GM21737 (cell line): ENCODE data around the gene TSPAN15.

Experiments used
- ATAC-seq: cut with Tn5 transposase; IDR thresholded peaks from one replicate; pipeline ENCODE4 v1.9.1; 2021; ENCODE audit warnings: mild to moderate bottlenecking, moderate library complexity; ENCODE audit not compliant: unreplicated experiment

TSPAN15 gene

DNA sequence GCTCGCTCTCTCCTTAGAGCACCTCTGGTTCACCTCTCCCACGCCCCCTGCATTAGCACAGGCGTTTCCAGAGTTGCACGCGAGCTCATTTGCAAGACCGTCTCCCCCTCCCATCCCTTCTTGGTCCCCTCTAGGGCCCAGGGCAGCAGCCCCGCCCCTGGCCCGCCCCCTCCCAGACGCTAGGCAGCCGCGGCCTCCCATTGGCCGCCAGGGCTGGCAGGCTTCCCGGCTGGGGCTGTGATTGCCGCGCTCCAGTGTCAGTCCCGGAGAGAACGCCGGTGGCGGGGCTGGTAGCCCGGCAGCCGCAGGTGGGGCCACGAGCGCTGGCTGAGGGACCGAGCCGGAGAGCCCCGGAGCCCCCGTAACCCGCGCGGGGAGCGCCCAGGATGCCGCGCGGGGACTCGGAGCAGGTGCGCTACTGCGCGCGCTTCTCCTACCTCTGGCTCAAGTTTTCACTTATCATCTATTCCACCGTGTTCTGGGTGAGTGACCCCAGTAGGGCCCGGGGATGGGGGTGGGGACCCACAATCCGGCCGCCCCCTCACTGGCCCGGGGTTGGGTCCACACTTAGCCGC, at the start of gene TSPAN15:
Gene TSPAN15 (plus strand): TSS at position 257 of the 575 bp plus-strand sequence. CDS start 130 bp downstream, at position 387.
- peak; percentile 85 for ATAC-seq

DNA sequence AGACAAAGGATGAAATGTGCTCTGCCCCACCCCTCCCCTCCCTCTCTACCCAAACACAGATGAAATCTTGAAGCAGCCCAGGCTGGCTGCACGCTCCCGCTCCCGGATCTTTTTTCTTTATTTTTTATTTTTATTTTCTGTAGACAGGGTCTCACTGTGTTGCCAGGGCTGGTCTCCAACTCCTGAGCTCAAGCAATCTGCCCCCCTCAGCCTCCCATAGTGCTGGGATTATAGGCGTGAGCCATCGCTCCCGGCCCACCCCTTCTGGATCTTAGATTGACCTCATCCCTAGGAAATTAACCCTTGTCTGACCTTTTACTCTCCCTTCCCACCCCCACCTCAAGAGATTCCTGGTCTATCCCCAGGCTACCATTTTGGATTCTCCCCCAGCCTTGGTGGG, 48.9 kb upstream of the TSPAN15 start:
- no peak for ATAC-seq

DNA sequence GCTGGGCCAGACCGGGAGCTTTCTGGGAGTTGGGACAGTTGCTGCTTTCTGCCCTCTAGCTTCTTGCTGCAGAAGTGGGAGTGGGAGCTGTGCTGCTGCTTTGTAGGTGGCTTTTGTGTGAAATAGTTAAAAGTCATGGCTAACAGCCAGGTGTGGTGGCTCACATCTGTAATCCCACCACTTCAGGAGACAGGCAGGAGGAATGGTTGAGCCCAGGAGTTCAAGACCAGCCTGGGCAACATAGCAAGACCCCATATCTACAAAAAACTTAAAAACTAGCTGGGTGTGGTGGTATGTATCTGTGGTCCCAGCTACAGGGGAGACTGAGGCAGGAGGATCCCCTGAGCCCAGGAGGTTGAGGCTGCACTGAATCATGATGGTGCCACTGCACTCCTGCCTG, 48.2 kb upstream of the TSPAN15 start:
- ATAC-seq: no peak

DNA sequence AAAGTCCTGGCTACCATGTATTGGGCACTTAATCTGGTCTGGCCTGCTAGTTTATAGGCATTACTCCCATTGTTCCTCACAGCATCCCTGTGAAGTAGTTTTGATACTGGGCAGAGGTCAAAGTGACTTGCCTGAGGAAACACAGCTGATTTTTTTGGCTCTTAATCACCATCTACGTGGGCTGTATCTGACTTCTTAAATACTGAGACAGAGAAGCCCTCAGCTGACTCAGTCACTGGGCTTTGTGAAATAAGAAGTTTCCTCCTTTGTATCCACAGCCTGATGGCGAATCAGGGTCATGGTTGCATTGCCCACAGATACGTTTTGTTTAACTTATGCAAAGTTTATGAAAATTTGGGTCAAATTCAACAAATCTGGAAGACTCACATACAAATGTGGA, 47.7 kb upstream of the TSPAN15 start:
- no peak for ATAC-seq

DNA sequence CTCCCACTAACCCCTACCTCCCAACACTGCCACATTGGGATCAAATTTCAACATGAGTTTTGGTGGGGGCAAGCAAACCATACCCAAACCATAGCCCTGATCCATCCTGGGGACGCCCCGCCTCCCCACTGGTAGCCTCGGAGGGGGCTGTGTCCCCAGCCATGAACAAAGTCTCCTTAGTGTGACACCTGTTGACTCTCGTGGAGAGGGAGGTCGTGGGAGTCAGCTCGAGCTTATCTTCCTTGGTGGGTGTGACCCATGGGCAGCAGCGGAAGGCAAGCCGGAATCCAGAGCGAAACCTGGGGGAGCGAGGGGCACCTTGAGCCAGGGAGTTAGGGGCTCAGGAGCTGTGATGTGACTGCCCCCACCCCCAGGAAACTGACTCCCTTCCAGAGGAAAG, 46.5 kb upstream of the TSPAN15 start:
- ATAC-seq: no peak

DNA sequence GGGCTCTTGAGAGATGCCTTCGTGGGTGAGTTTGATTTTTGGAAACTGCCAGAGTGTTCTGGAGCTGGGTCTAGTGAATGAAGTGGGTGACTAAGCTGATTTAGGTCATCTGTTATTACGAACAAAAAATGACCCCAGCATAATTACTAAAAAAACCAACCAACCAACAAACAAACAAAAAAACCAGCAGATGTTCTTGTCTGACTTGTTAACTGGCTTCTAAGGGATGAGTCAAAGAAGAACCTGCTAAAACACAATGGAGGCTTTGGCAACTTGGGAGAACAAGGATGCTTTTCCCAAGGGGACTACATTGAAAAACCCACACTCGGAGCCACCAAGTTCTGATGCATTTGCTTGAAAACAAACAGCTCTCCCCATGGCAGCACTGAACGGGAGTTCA, 46.0 kb upstream of the TSPAN15 start:
- ATAC-seq: no peak

DNA sequence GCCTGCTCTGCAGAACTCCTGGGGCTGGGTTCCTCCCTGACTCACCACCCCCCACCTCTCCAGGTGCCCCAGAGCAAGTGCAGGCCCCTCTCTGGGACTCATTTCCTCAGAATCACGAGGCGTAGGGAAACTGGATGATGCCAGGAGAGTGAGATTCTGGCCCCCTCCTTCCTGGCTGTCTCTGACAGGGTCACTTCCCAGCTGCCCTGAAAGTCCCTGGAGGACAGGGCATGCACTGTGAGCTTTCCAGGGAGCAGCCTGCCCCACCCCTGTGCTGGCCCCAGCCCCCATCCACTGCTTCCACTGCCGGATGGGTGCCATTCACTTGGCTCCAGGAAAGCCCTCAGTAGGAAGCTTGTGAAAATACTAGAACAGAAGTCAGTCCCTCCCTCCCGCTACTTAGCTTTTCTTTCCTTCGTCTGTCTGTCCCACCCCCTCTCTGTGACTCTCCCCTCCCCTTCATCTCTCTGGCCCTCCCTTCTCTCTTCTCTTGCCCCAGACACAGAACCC, 44.9 kb upstream of the TSPAN15 start:
- ATAC-seq: no peak

DNA sequence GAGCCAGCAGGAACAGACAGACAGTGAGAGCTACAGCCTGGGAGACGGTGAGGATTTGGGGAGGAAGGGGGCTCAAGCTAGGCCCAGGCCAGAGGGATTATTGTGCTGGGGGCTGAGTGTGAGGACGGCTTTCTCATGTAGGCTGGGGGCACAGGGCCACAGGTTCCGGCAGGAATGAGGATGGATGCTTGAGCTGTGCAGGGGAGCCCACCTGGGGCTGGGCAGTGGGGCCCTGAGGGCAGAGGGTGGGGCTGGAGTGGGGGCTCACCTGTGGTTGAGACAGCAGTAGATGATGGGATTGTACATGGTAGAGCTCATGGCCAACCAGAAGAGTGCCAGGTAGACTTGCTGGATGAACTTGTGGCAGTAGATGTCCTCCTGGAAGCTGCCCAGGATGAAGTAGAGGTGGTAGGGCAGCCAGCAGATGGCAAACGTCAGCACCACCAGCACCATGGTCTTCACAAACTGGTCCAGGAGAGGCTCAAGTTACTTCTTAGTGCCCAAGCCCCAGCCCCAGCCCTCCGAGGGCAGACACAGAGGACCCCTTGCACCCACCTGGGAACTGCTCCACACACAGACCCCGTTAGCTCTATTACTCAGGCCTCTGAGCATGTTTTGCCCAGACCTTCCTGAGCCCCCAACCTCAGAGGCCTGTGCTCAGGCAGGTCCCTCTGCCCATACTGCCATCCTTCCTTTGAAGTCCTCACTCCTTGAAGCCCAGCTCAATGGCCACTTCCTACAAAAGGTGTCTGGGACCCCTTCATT, 44.3 kb upstream of the TSPAN15 start:
- ATAC-seq: no peak

DNA sequence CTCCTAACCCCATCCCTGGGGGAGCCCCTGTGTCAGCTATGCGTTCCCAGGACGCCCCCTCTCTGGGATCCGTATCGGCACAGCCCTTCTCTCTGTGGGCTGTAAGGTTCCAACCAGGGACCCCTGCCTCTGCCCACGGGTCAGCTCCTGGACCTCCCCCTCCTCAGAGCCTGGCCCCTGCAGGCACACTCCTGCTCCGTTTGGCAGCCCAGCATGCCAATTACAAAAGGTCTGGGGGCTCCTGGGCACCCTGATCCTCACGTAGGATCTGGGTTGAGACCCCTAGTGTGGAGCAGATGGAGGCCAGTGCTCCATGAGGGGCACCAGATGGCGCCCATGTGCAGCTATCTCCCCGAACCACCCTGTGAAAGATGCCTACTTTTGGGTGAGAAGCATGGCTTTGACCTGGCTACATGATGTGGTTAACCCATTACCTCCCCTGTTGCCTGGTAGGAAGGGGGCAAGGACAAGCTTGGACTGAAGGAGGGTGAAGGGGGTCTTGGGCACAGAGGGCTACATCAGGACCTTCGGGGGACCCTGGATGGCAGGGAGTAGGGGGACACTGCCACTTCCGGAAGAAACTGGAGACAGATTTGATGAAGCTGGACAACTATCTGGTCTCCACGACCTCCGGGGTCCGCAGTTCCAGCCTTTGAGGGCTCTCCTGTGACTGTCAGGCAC, 43.5 kb upstream of the TSPAN15 start:
- no peak for ATAC-seq

DNA sequence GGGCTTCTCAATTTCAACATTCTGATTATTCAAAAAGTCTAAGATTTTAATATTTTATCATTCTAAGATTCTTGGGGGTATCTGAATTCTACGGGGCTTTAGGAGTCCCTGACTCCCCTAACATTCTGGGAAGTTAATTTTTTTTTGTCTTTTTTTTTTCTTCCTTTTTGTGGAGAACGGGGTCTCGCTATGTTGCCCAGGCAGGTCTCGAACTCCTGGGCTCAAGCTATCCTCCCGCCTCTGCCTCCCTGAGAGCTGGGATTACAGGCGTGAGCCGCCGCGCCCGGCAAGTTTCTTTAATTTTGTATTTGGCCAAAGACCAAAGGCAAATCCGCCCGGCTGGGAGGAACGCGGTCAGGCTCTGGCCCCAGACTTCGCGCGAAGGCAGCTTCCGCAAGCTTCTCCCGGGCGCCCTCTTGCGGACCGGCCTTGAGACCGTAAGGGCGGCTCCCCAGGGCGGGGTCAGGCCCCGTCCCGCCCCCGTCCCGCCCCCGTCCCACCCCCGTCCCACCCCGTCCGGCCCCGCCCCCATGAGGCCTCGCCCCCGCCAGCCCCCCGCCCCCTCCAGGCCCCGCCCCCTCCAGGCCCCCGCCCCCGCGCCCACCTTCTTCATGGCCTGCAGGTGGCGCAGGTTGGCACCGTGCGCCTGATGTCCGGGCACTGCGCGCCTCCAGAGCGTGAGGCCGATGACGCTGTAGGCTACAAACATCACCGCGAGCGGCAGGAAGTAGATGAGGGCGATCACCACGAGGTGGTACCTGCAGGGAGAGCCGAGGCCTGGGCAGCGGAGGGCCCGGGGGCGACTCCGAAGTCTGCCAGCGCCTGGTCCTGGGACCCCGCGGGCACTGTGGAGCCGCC, 42.7 kb upstream of the TSPAN15 start:
- peak; percentile 70 for ATAC-seq

DNA sequence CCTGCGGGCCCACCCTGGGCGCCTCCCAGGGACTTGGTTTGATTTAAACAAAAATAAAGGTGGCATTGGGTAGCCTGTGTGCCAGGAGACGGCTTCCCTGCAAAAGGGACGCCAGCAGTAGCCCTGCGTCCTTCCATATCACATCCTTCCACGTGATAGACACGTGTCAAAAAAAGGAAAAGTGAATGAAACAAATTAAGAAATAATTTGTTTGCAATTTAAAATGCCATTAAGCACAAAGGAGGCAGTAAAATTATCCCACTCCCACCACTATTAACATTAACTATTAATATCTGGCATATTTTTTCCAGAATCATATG, 42.1 kb upstream of the TSPAN15 start:
- ATAC-seq: no peak

DNA sequence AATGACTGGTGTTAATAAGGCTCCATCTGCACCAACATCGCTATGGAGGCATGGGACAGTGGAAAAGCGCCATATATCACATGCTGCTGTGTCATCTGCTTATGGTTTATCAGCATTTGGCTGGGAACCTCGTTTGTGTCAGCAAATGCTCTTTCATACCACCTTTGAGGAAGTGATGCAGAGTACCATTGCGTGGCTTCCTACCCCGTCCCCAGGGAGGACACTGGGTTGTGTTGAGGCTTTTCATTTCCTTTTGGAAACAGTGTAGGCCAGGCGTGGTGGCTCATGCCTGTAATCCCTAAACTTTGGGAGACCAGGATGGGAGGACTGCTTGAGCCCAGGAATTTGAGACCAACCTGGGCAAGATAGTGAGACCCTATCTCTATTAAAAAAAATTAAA, 41.3 kb upstream of the TSPAN15 start:
- ATAC-seq: no peak

DNA sequence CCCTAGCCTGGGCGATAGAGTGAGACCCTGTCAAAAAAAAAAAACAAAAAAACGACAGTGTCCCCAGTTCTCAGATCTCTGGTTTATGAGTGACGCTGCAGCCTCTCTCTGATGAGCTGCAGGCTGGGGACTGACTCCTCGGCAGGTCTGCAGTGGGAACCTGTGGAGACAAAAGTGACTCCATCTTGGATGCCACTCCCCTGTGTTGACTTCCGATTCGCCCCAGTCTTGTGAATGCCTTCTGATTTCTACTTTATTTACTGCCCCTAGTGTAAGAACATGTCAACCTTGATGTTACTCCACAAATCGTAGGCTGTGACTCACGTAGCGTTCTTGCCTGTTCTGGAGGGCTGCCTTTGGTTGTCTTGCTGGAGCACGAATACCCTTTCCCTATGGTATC, 40.8 kb upstream of the TSPAN15 start:
- no peak for ATAC-seq

DNA sequence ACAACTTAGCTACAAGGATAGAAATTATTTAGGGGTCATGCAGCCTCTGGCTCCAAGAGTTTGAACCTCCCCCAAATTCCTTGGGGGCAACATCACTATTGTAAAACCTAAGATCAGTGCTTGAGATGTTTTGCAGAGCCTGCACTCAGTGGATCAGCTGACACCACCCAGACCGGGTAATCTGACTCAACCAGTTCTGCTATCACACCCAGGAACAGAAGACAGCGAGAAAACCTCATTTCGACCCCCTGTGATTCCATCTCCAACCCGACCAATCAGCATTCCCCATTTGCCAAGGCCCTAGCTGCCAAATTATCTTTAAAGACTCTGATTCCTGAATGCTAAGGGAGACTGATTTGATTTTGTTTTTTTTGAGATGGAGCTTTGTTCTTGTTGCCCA, 39.8 kb upstream of the TSPAN15 start:
- ATAC-seq: no peak

DNA sequence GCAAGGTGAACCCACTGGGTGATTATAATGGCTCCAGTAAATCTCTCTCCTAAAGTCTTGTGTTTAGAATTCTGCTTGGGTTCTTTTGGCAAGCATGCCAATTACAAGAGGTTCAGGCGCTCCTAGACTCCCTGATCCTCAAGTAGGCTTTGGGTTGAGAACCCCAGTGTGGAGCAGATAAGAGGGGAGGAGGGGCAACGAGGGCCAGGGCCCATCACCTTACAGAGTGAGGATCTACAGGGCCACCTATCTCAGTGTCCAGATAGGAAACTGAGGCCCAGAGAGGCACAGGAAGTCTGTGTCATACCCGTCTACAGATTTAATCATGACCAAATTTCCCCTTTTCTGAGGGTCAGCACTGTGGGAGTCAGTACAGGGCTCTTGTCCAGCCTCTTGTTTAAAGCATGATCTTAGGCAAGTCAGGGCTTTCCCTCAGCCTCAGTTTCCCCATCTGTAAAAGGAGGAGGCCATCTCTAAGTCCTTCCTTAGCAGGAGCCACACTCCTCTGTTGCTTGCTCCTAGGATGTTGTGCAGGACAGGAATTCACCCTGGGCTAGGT, 39.0 kb upstream of the TSPAN15 start:
- no peak for ATAC-seq

DNA sequence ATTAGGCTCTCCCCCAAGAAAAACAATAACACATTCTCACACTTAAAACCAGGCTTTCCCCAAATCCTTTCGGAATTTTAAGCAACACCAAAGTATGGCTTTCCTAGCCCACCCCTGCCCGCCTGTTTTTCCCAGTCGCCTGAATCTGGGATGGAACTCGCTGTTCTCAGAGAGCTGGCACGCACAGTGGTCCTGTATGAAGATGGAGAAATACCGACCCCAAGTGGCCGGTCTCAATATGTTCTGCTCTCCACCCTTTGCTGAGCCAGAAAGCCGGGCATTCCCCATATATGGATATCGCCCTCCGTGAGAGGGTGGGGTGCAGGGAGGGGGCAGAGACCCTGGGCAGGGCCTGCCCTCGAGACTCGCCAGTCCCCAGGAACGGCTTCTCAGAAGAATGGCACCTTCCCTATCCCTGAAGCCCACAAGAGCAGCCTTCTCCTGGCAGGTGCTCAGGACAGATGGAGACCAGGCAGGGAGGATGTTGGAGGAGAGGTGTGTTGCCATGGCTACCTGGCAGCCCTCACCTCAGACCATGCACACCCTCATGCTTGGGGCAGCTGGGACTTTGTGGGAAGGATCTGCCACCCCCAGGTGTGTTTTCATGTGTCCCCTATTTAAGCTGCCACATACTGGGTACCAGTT, 37.9 kb upstream of the TSPAN15 start:
- no peak for ATAC-seq

DNA sequence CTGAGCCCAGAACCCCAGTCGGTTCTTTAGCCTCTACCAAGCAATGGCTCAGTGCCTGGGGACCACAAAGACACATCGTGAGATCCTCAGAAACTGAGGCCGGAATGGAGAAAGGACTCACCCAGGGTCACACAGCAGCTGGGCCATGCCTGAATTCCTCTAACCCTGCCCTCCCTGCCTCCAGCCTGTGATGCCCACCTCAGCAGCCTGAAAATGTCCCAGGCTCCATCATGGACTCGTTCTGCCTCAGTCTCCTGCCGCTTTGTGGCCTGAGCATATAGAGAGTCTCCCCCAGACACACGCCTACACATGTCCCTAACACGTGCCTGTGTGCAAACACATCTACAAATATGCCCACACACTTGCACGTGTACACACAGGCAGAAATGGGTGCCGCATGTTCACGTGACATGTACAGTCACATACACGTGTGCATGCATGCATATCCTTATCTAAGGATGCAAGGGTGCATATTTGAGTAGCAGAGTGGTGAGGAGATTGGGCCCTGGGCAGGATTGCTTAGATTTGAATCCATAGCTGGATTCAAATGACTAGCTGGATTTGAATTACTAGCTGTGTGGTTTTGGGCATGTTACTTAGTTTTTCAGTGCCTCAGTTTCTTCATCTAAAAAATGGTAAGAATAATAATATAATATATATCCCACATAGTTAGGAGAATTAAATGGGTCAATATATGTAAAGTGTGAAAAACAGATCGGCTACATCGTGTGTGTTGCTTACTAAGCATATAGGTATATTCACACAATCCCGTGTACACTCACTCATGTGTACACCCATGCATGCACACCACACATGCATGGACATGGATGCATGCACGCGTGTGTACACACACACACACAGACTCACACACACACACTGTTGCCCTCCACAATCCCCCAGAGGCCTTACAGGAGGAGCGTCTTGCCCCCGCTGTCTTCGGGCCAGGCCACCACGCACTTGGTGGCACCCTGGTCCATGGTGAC, 36.9 kb upstream of the TSPAN15 start:
- no peak for ATAC-seq

DNA sequence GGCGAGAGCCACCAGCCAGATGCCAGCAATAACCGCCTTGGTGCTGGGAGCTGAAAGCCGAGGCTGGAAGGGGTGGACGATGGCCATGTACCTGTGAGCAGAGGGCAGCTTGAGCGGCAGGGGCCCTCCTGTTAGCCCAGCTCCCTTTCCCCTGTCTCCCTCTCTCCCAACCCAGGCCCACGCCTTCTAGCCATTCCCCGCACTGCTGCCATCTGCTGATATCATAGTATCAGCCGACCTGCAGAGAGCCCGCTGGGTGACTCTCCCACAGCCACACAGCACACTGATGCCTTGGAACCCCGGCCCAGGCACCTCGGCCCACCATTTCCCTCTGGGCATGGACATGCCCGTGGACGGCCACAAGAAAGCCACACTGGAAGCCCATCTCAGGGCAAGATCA, 36.2 kb upstream of the TSPAN15 start:
- ATAC-seq: no peak

DNA sequence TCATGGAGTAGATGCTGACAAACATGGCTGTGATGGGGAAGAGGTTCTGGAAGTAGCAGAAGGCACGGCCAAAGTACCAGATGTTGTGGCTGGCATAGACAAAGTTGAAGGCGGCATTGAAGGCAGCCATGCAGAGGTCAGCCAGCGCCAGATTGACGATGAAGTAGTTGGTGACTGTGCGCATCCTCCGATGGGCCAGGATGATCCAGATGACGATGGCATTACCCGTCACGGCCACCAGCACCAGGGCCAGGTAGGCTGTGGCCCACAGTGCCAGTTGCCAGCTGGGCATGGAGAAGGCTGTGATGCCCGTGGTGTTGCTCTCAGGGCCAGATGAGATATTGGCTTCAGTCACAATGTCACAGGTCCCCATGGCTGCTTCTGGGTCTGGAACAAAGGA, 35.3 kb upstream of the TSPAN15 start:
- ATAC-seq: no peak
